ENCODE results near the gene ZNF526. TPM values are rescaled to one million over a fixed set of nuclear protein-coding genes. Genes with fewer than 3 reads are reported as not detected.

The ZNF526 gene
- total and polyA plus RNA-seq, 9 of the 15 experiments (the other 6 are each of a cell fraction or from before 2014, with no cell fraction given): 1.3 to 17.9 (median 6.2) TPM

GRCh38 chr19:42254850-42255765 lies 35.0 kb downstream of the ZNF526 start, which contains the start of gene ERF (continued):
- TF ChIP-seq CTCFL (IDR thresholded peaks at IDR 0.05; ENCODE audit: borderline replicate concordance, insufficient read depth, low read depth, low read length, poor library complexity, severe bottlenecking) (no peak), ZBTB7A (IDR thresholded peaks at IDR 0.05; ENCODE audit: borderline replicate concordance, control insufficient read depth, low read depth, low read length) (peak; percentile 82), RBM17 (IDR thresholded peaks at IDR 0.05; ENCODE audit: borderline replicate concordance, low read depth, low read length) (no peak), PRMT5 (CRISPR knock-in tag; IDR thresholded peaks at IDR 0.05) (no peak), EHMT2 (IDR thresholded peaks at IDR 0.05) (no peak), HDAC1 (IDR thresholded peaks at IDR 0.05) (no peak), ARID4B (CRISPR knock-in tag; IDR thresholded peaks at IDR 0.05) (0 out of 2 replicates have a peak, but pooled peaks have one; percentile 39), NCOA2 (IDR thresholded peaks at IDR 0.05; ENCODE audit: partially characterized antibody in 2 of 2) (no peak), CSDE1 (IDR thresholded peaks at IDR 0.05) (peak in 1 of 2 experiments; percentile 64; a peak in 1 of 4 replicates), XRCC3 (IDR thresholded peaks at IDR 0.05) (no peak), ZNF408 (CRISPR knock-in tag; IDR thresholded peaks at IDR 0.05; ENCODE audit: low read depth) (no peak), ZNF395 (CRISPR knock-in tag; IDR thresholded peaks at IDR 0.05) (no peak), ZNF696 (CRISPR knock-in tag; conservative IDR thresholded peaks at IDR 0.05) (no peak), NFE2 (IDR thresholded peaks at IDR 0.05; ENCODE audit: low read depth) (no peak), ZNF224 (CRISPR knock-in tag; IDR thresholded peaks at IDR 0.05) (no peak), MCM2 (IDR thresholded peaks at IDR 0.05; ENCODE audit: low read depth) (no peak), SIN3B (IDR thresholded peaks at IDR 0.05; ENCODE audit: low read depth) (0 out of 2 replicates have a peak, but pooled peaks have one; percentile 47), HNRNPH1 (optimal IDR thresholded peaks at IDR 0.05; ENCODE audit: low read depth, low read length) (no peak), RBBP5 (IDR thresholded peaks at IDR 0.05; ENCODE audit: borderline replicate concordance, insufficient read depth, low read length, poor library complexity, severe bottlenecking) (no peak), SAFB (IDR thresholded peaks at IDR 0.05; ENCODE audit: borderline replicate concordance, low read depth, low read length) (no peak)

Data from K562 (cell line).